Measurements from ENCODE around the gene CERS4. TPM values are rescaled to one million over a fixed set of nuclear protein-coding genes. Genes with fewer than 3 reads are reported as not detected.
"Not testable (repeated sequence)": the region's sequence is repeated elsewhere in the genome, so short reads cannot be mapped to it uniquely, and the experiment has no call there.

CERS4 gene
- total RNA-seq, 1 donor from 2014 or later = 67.3 TPM

GRCh38 chr19:8209462-8210378, 550 bp downstream of the CERS4 start:
- ATAC-seq (peak; percentile 5), DNase-seq (ENCODE audit: low spot score) (no peak)

GRCh38 chr19:8210421-8211101, 1.4 kb downstream of the CERS4 start:
- ATAC-seq (no peak), DNase-seq (ENCODE audit: low spot score) (no peak)

GRCh38 chr19:8212212-8212611, 3.0 kb downstream of the CERS4 start:
- ATAC-seq = no peak

GRCh38 chr19:8212916-8213315, 3.7 kb downstream of the CERS4 start:
- DNase-seq (ENCODE audit: low spot score) (no peak), ATAC-seq (no peak)

More at GRCh38 chr19:8212212-8212611, 3.0 kb downstream of the CERS4 start:
- DNase-seq (ENCODE audit: low spot score) = no peak

GRCh38 chr19:8213827-8214672, 4.9 kb downstream of the CERS4 start:
- ATAC-seq (peak; percentile 7), DNase-seq (ENCODE audit: low spot score) (no peak)

GRCh38 chr19:8214802-8215201, 5.6 kb downstream of the CERS4 start:
- DNase-seq (ENCODE audit: low spot score) (no peak), ATAC-seq (no peak)

- no peak for DNase-seq (ENCODE audit: low spot score)
- no peak for ATAC-seq
Observed at GRCh38 chr19:8215783-8216182, 6.6 kb downstream of the CERS4 start.

GRCh38 chr19:8216357-8216756, 7.2 kb downstream of the CERS4 start:
- no peak for DNase-seq (ENCODE audit: low spot score)
- no peak for ATAC-seq

GRCh38 chr19:8218127-8218526, 9.0 kb downstream of the CERS4 start:
- not testable (repeated sequence) for ATAC-seq; DNase-seq (ENCODE audit: low spot score)

- ATAC-seq = peak; percentile 89
Observed at GRCh38 chr19:8220481-8220880, 11.3 kb downstream of the CERS4 start.

GRCh38 chr19:8221161-8221560, 12.0 kb downstream of the CERS4 start:
- peak; percentile 71 for ATAC-seq
- DNase-seq (ENCODE audit: low spot score) = peak; percentile 67

More at GRCh38 chr19:8220481-8220880, 11.3 kb downstream of the CERS4 start:
- DNase-seq (ENCODE audit: low spot score) = peak; percentile 68

GRCh38 chr19:8223442-8223841, 14.3 kb downstream of the CERS4 start:
- ATAC-seq; DNase-seq (ENCODE audit: low spot score): not testable (repeated sequence)

- ATAC-seq (peak; percentile 63), DNase-seq (ENCODE audit: low spot score) (no peak)
Observed at GRCh38 chr19:8224394-8225145, 15.4 kb downstream of the CERS4 start.

GRCh38 chr19:8231073-8231604, 22.0 kb downstream of the CERS4 start:
- no peak for DNase-seq (ENCODE audit: low spot score)
- peak; percentile 35 for ATAC-seq

- ATAC-seq = no peak
- DNase-seq (ENCODE audit: low spot score) = no peak
Observed at GRCh38 chr19:8233370-8233769, 24.2 kb downstream of the CERS4 start.

- no peak for ATAC-seq
- DNase-seq (ENCODE audit: low spot score) = no peak
Observed at GRCh38 chr19:8237026-8237425, 27.9 kb downstream of the CERS4 start.

- DNase-seq (ENCODE audit: low spot score) = no peak
- no peak for ATAC-seq
Observed at GRCh38 chr19:8238251-8238650, 29.1 kb downstream of the CERS4 start.

GRCh38 chr19:8239528-8240273, 30.5 kb downstream of the CERS4 start:
- ATAC-seq (peak; percentile 3), DNase-seq (ENCODE audit: low spot score) (no peak)

Data from left lobe of liver (tissue), 2 donors.